Measurements from ENCODE around the gene MYEOV. TPM values are rescaled to one million over a fixed set of nuclear protein-coding genes. Genes with fewer than 3 reads are reported as not detected.

MYEOV gene
- polyA plus RNA-seq, 1 experiment, result 1.6 TPM

GRCh38 chr11:69280451-69280850 lies 13.5 kb upstream of the MYEOV start:
- Histone ChIP-seq H3K27me3 (ENCODE audit: control insufficient read depth, insufficient read depth, low read length) (peaks cover 15% of the 10 kb centered on the region), H3K9me3 (ENCODE audit: control insufficient read depth, insufficient read depth, low read length) (peaks cover 10% of the 10 kb centered on the region), H3K27ac (ENCODE audit: low read depth, low read length) (no peak overlapping the region), H3K4me3 (ENCODE audit: low read depth, low read length) (no peak overlapping the region)
- no peak for DNase-seq (ENCODE audit: low read depth, low spot score)
- ChIA-PET POLR2A (no interaction called here), CTCF (no interaction called here)
- TF ChIP-seq CTCF (IDR thresholded peaks at IDR 0.05; ENCODE audit: low read depth, low read length), result no peak

DNA sequence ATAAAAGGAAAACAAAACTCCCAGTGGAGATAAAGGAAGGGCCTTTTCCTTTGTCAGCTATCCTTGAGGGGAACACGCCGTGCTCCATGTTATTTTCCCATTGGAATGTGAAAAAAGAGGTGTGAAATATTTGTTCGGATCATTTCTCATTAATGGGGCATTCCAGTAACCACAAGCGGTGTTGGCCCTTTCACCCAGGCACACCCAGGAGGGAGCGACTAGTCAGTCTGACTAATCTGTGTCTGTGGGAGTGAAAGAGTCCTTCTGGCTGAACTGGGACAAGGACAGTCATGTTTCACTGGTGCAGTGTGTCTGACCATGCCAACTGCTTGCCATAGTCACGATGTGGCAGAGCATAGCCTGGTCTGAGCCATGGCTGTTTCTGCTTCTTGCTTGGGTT lies 13.0 kb upstream of the MYEOV start:
- no peak for TF ChIP-seq CTCF (IDR thresholded peaks at IDR 0.05; ENCODE audit: low read depth, low read length)
- DNase-seq (ENCODE audit: low read depth, low spot score), result no peak
- ChIA-PET POLR2A (no interaction called here), CTCF (interaction anchor here (0.7 to 1.2 kb wide), 3 partner anchors 16 to 179 kb away, joined by 3 read pairs; no protein-coding TSS in a partner anchor)
- peaks cover 10% of the 10 kb centered on the region for H3K9me3 ChIP-seq (ENCODE audit: control insufficient read depth, insufficient read depth, low read length)
- H3K27ac ChIP-seq (ENCODE audit: low read depth, low read length), result no peak overlapping the region
- H3K27me3 ChIP-seq (ENCODE audit: control insufficient read depth, insufficient read depth, low read length), result peaks cover 12% of the 10 kb centered on the region
- H3K4me3 ChIP-seq (ENCODE audit: low read depth, low read length), result no peak overlapping the region

GRCh38 chr11:69283446-69283845 lies 10.5 kb upstream of the MYEOV start:
- H3K27ac ChIP-seq (ENCODE audit: low read depth, low read length), result no peak overlapping the region
- H3K9me3 ChIP-seq (ENCODE audit: control insufficient read depth, insufficient read depth, low read length), result peaks cover 15% of the 10 kb centered on the region
- no peaks in the 10 kb centered on the region for H3K27me3 ChIP-seq (ENCODE audit: control insufficient read depth, insufficient read depth, low read length)
- no peak for TF ChIP-seq CTCF (IDR thresholded peaks at IDR 0.05; ENCODE audit: low read depth, low read length)
- no peak overlapping the region for H3K4me3 ChIP-seq (ENCODE audit: low read depth, low read length)
- DNase-seq (ENCODE audit: low read depth, low spot score), result no peak
- POLR2A ChIA-PET, result no interaction called here
- CTCF ChIA-PET, result no interaction called here

GRCh38 chr11:69284081-69284511 lies 9.9 kb upstream of the MYEOV start:
- no peak overlapping the region for H3K27ac ChIP-seq (ENCODE audit: low read depth, low read length)
- DNase-seq (ENCODE audit: low read depth, low spot score), result no peak
- H3K27me3 ChIP-seq (ENCODE audit: control insufficient read depth, insufficient read depth, low read length), result no peaks in the 10 kb centered on the region
- no peak for TF ChIP-seq CTCF (IDR thresholded peaks at IDR 0.05; ENCODE audit: low read depth, low read length)
- ChIA-PET POLR2A (no interaction called here), CTCF (interaction anchor here (0.6 kb wide), 1 partner anchor 9 kb away, joined by 3 read pairs; no protein-coding TSS in a partner anchor)
- peaks cover 16% of the 10 kb centered on the region for H3K9me3 ChIP-seq (ENCODE audit: control insufficient read depth, insufficient read depth, low read length)
- no peak overlapping the region for H3K4me3 ChIP-seq (ENCODE audit: low read depth, low read length)

- POLR2A ChIA-PET, result no interaction called here
- CTCF ChIA-PET, result no interaction called here
These were observed 8.9 kb upstream of the MYEOV start for GRCh38 chr11:69285091-69285490.

More at GRCh38 chr11:69285091-69285490, 8.9 kb upstream of the MYEOV start:
- Histone ChIP-seq H3K27me3 (ENCODE audit: control insufficient read depth, insufficient read depth, low read length) (no peaks in the 10 kb centered on the region), H3K27ac (ENCODE audit: low read depth, low read length) (no peak overlapping the region), H3K4me3 (ENCODE audit: low read depth, low read length) (no peak overlapping the region), H3K9me3 (ENCODE audit: control insufficient read depth, insufficient read depth, low read length) (peaks cover 16% of the 10 kb centered on the region)
- DNase-seq (ENCODE audit: low read depth, low spot score), result no peak
- TF ChIP-seq CTCF (IDR thresholded peaks at IDR 0.05; ENCODE audit: low read depth, low read length), result no peak
